ENCODE measurements around the gene TUBB3.

- TF ChIP-seq CTCF (IDR thresholded peaks at IDR 0.05; ENCODE audit: control extremely low read depth in 1 of 3, insufficient read depth in 1 of 3, low read depth in 1 of 3, low read length in 3 of 3) = no peak
- TF ChIP-seq EZH2 (IDR thresholded peaks at IDR 0.05; ENCODE audit: low read depth, low read length, severe bottlenecking) = no peak
- no peak for TF ChIP-seq EP300 (IDR thresholded peaks at IDR 0.05; ENCODE audit: borderline replicate concordance in 1 of 2, low read depth in 2 of 2, low read length in 2 of 2)
- TF ChIP-seq CBX8 (IDR thresholded peaks at IDR 0.05; ENCODE audit: borderline replicate concordance, low read depth, low read length) = no peak
- TF ChIP-seq TBP (IDR thresholded peaks at IDR 0.05; ENCODE audit: low read depth, low read length) = no peak
- no peak for TF ChIP-seq CHD2 (IDR thresholded peaks at IDR 0.05; ENCODE audit: low read length)
- TF ChIP-seq JUND (IDR thresholded peaks at IDR 0.05; ENCODE audit: low read length) = no peak
- no peak for TF ChIP-seq POLR2A (IDR thresholded peaks at IDR 0.05; ENCODE audit: control extremely low read depth in 1 of 2, low read depth in 2 of 2, low read length in 2 of 2)
- TF ChIP-seq CEBPB (IDR thresholded peaks at IDR 0.05; ENCODE audit: low read depth, low read length) = no peak
- TF ChIP-seq POLR2AphosphoS5 (IDR thresholded peaks at IDR 0.05; ENCODE audit: low read depth, low read length) = no peak
- no peak for TF ChIP-seq KDM1A (IDR thresholded peaks at IDR 0.05; ENCODE audit: borderline replicate concordance, low read length)
- TF ChIP-seq YY1 (IDR thresholded peaks at IDR 0.05; ENCODE audit: low read depth, low read length) = no peak
- no peak for TF ChIP-seq ASH2L (IDR thresholded peaks at IDR 0.05; ENCODE audit: low read length)
These were observed 11.0 kb upstream of the TUBB3 start for GRCh38 chr16:89912143-89912542.
